Measurements from ENCODE around the gene TRIP6.

The TRIP6 gene

GRCh38 chr7:100867040-100867775, at the start of gene TRIP6:
TRIP6 (plus strand) TSS chr7:100867387; CDS start chr7:100867498, 111 bp downstream.
- POLR2A ChIA-PET: interaction anchor here (0.6 to 1.6 kb wide), 5 partner anchors 8 to 40 kb away, joined by 3 to 15 read pairs (median 4); partner anchors contain the start of genes EPHB4, SRRT and UFSP1
- TF ChIP-seq PKNOX1 (IDR thresholded peaks at IDR 0.05) (no peak), LEF1 (IDR thresholded peaks at IDR 0.05; ENCODE audit: borderline replicate concordance) (no peak), SUZ12 (IDR thresholded peaks at IDR 0.05) (no peak), FOXA1 (IDR thresholded peaks at IDR 0.05) (no peak), ELF4 (IDR thresholded peaks at IDR 0.05) (no peak), TARDBP (IDR thresholded peaks at IDR 0.05) (no peak), ZNF384 (IDR thresholded peaks at IDR 0.05) (peak; percentile 68; the same call in 1 of the 2 replicates), SP1 (IDR thresholded peaks at IDR 0.05) (no peak), HDGF (IDR thresholded peaks at IDR 0.05; ENCODE audit: borderline replicate concordance) (no peak), ARNT (IDR thresholded peaks at IDR 0.05) (no peak), L3MBTL2 (conservative IDR thresholded peaks at IDR 0.05) (peak; percentile 91), FOXK2 (IDR thresholded peaks at IDR 0.05) (no peak), CTBP1 (IDR thresholded peaks at IDR 0.05; ENCODE audit: borderline replicate concordance) (peak; percentile 66; the same call in 1 of the 2 replicates), BHLHE40 (IDR thresholded peaks at IDR 0.05; ENCODE audit: borderline replicate concordance) (no peak), FOXM1 (IDR thresholded peaks at IDR 0.05; ENCODE audit: borderline replicate concordance) (peak; percentile 51; the same call in 1 of the 2 replicates), NFRKB (IDR thresholded peaks at IDR 0.05) (no peak)
- peak; percentile 81 for DNase-seq (ENCODE audit: extremely low spot score)
- CTCF ChIA-PET: no interaction called here

GRCh38 chr7:100818366-100818765, 48.8 kb upstream of the TRIP6 start:
- ChIA-PET POLR2A (no interaction called here), CTCF (no interaction called here)
- TF ChIP-seq BHLHE40 (IDR thresholded peaks at IDR 0.05; ENCODE audit: borderline replicate concordance) (no peak), NFRKB (IDR thresholded peaks at IDR 0.05) (no peak), SUZ12 (IDR thresholded peaks at IDR 0.05) (no peak), PKNOX1 (IDR thresholded peaks at IDR 0.05) (no peak), HDGF (IDR thresholded peaks at IDR 0.05; ENCODE audit: borderline replicate concordance) (no peak), CTBP1 (IDR thresholded peaks at IDR 0.05; ENCODE audit: borderline replicate concordance) (no peak), FOXM1 (IDR thresholded peaks at IDR 0.05; ENCODE audit: borderline replicate concordance) (no peak), FOXA1 (IDR thresholded peaks at IDR 0.05) (no peak), SP1 (IDR thresholded peaks at IDR 0.05) (no peak), ELF4 (IDR thresholded peaks at IDR 0.05) (no peak), TARDBP (IDR thresholded peaks at IDR 0.05) (no peak), ARNT (IDR thresholded peaks at IDR 0.05) (no peak), FOXK2 (IDR thresholded peaks at IDR 0.05) (no peak), ZNF384 (IDR thresholded peaks at IDR 0.05) (no peak), LEF1 (IDR thresholded peaks at IDR 0.05; ENCODE audit: borderline replicate concordance) (no peak), L3MBTL2 (conservative IDR thresholded peaks at IDR 0.05) (no peak)
- DNase-seq (ENCODE audit: extremely low spot score): no peak

GRCh38 chr7:100818825-100819224, 48.4 kb upstream of the TRIP6 start:
- no peak for DNase-seq (ENCODE audit: extremely low spot score)
- ChIA-PET POLR2A (no interaction called here), CTCF (no interaction called here)
- no peak for TF ChIP-seq CTBP1 (IDR thresholded peaks at IDR 0.05; ENCODE audit: borderline replicate concordance)
- TF ChIP-seq FOXA1 (IDR thresholded peaks at IDR 0.05): no peak
- TF ChIP-seq SUZ12 (IDR thresholded peaks at IDR 0.05): no peak
- TF ChIP-seq NFRKB (IDR thresholded peaks at IDR 0.05): no peak
- TF ChIP-seq ZNF384 (IDR thresholded peaks at IDR 0.05): no peak
- TF ChIP-seq FOXK2 (IDR thresholded peaks at IDR 0.05): no peak
- no peak for TF ChIP-seq BHLHE40 (IDR thresholded peaks at IDR 0.05; ENCODE audit: borderline replicate concordance)
- no peak for TF ChIP-seq PKNOX1 (IDR thresholded peaks at IDR 0.05)
- TF ChIP-seq TARDBP (IDR thresholded peaks at IDR 0.05): no peak
- no peak for TF ChIP-seq SP1 (IDR thresholded peaks at IDR 0.05)
- TF ChIP-seq ARNT (IDR thresholded peaks at IDR 0.05): no peak
- no peak for TF ChIP-seq HDGF (IDR thresholded peaks at IDR 0.05; ENCODE audit: borderline replicate concordance)
- no peak for TF ChIP-seq FOXM1 (IDR thresholded peaks at IDR 0.05; ENCODE audit: borderline replicate concordance)
- TF ChIP-seq ELF4 (IDR thresholded peaks at IDR 0.05): no peak
- no peak for TF ChIP-seq L3MBTL2 (conservative IDR thresholded peaks at IDR 0.05)
- TF ChIP-seq LEF1 (IDR thresholded peaks at IDR 0.05; ENCODE audit: borderline replicate concordance): no peak

GRCh38 chr7:100819586-100819985, 47.6 kb upstream of the TRIP6 start:
- no peak for DNase-seq (ENCODE audit: extremely low spot score)
- POLR2A ChIA-PET: no interaction called here
- CTCF ChIA-PET: no interaction called here
- TF ChIP-seq BHLHE40 (IDR thresholded peaks at IDR 0.05; ENCODE audit: borderline replicate concordance): no peak
- no peak for TF ChIP-seq TARDBP (IDR thresholded peaks at IDR 0.05)
- TF ChIP-seq NFRKB (IDR thresholded peaks at IDR 0.05): no peak
- TF ChIP-seq PKNOX1 (IDR thresholded peaks at IDR 0.05): no peak
- no peak for TF ChIP-seq HDGF (IDR thresholded peaks at IDR 0.05; ENCODE audit: borderline replicate concordance)
- TF ChIP-seq ELF4 (IDR thresholded peaks at IDR 0.05): no peak
- no peak for TF ChIP-seq CTBP1 (IDR thresholded peaks at IDR 0.05; ENCODE audit: borderline replicate concordance)
- no peak for TF ChIP-seq FOXK2 (IDR thresholded peaks at IDR 0.05)
- TF ChIP-seq SUZ12 (IDR thresholded peaks at IDR 0.05): no peak
- no peak for TF ChIP-seq LEF1 (IDR thresholded peaks at IDR 0.05; ENCODE audit: borderline replicate concordance)
- no peak for TF ChIP-seq FOXM1 (IDR thresholded peaks at IDR 0.05; ENCODE audit: borderline replicate concordance)
- TF ChIP-seq ARNT (IDR thresholded peaks at IDR 0.05): no peak
- no peak for TF ChIP-seq ZNF384 (IDR thresholded peaks at IDR 0.05)
- no peak for TF ChIP-seq FOXA1 (IDR thresholded peaks at IDR 0.05)
- TF ChIP-seq L3MBTL2 (conservative IDR thresholded peaks at IDR 0.05): no peak
- TF ChIP-seq SP1 (IDR thresholded peaks at IDR 0.05): no peak

Data from HEK293T (cell line).